CD4-positive, alpha-beta T cell treated with Interleukin-15 for 1 hour (primary cell): ENCODE measurements around the gene ENO3.

ENCODE experiments used
- DNase-seq: peaks from one replicate; pipeline ENCODE4 v3.0.0-alpha.2; 2020

The ENO3 gene

GRCh38 chr17:4938069-4938491 is 12.8 kb upstream of the ENO3 start:
- DNase-seq = no peak

GRCh38 chr17:4938688-4939545 is 12.0 kb upstream of the ENO3 start:
- DNase-seq = no peak

- no peak for DNase-seq
Observed at GRCh38 chr17:4939546-4939795, 11.4 kb upstream of the ENO3 start.

- peak; percentile 99 for DNase-seq
Observed at GRCh38 chr17:4939796-4940554, 10.9 kb upstream of the ENO3 start, which contains the start of the genes RNF167 and SLC25A11. Gene RNF167, plus strand, starts transcription at chr17:4940268. Its CDS starts 642 bp downstream, at chr17:4940910. Gene SLC25A11, minus strand, starts transcription at chr17:4940046. Its CDS starts 136 bp downstream, at chr17:4939910.

- no peak for DNase-seq
Observed at GRCh38 chr17:4940555-4941318, 10.2 kb upstream of the ENO3 start.

- DNase-seq = no peak
Observed at GRCh38 chr17:4941319-4941610, 9.7 kb upstream of the ENO3 start.

GRCh38 chr17:4942760-4943508 is 8.0 kb upstream of the ENO3 start:
- DNase-seq = no peak

GRCh38 chr17:4944163-4944553 is 6.8 kb upstream of the ENO3 start:
- DNase-seq = peak; percentile 57

- no peak for DNase-seq
Observed at GRCh38 chr17:4944554-4945175, 6.3 kb upstream of the ENO3 start.

GRCh38 chr17:4945176-4945943 is 5.6 kb upstream of the ENO3 start:
- DNase-seq = peak; percentile 80

- DNase-seq = no peak
Observed at GRCh38 chr17:4945944-4946280, 5.0 kb upstream of the ENO3 start.

GRCh38 chr17:4946312-4946976 is 4.5 kb upstream of the ENO3 start:
- DNase-seq = no peak

- no peak for DNase-seq
Observed at GRCh38 chr17:4947010-4947410, 3.9 kb upstream of the ENO3 start.

GRCh38 chr17:4947411-4948165 is 3.3 kb upstream of the ENO3 start:
- peak; percentile 53 for DNase-seq

GRCh38 chr17:4948166-4948930 is 2.6 kb upstream of the ENO3 start, which contains the start of gene PFN1:
Gene PFN1, minus strand, starts transcription at chr17:4948530. Its CDS starts 136 bp downstream, at chr17:4948394.
- DNase-seq = peak; percentile 93

- DNase-seq = peak; percentile 84
Observed at GRCh38 chr17:4948931-4949320, 2.0 kb upstream of the ENO3 start.

- peak; percentile 85 for DNase-seq
Observed at GRCh38 chr17:4949321-4950074, 1.4 kb upstream of the ENO3 start.

- DNase-seq = no peak
Observed at GRCh38 chr17:4950075-4950745, 709 bp upstream of the ENO3 start.
